ENCODE data around the gene AXL. TPM values are rescaled to one million over a fixed set of nuclear protein-coding genes. Genes with fewer than 3 reads are reported as not detected.

Gene AXL
- total and polyA plus RNA-seq, 2 of the 13 experiments (the other 11 are each of a cell fraction or from before 2014, with no cell fraction given) = 0.71 to 5.9 TPM

DNA sequence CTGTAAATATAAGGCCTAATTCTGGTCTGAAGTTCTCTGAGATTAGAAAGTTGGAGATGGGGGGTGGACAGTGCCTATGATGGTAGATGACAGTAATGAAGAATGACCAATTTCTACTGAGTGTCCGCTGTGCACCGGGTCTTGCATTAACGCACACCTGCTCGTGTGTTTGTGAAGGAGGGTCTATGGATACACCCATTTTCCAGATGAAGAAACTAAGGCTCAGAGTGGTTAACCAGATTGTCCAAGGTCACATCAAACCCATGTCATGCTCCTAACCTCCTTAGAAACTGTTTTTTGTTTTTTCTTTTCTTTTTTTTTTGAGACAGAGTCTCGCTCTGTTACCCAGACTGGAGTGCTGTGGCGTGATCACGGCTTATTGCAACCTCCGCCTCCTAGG, 13.7 kb downstream of the AXL start:
- H2AFZ ChIP-seq (ENCODE audit: low read length) = no peak overlapping the region
- intact Hi-C loops (cut with micrococcal nuclease; ENCODE audit: unreplicated experiment) = no loop called here
- no peak overlapping the region for H3K9ac ChIP-seq (ENCODE audit: insufficient read depth, low read depth, low read length)
- no peaks in the 10 kb centered on the region for H3K9me3 ChIP-seq (ENCODE audit: low read length)
- ChIA-PET POLR2A (no interaction called here), CTCF (ENCODE audit: low intra/inter-chr PET ratio, low total read pairs) (no interaction called here)
- H3K4me1 ChIP-seq (ENCODE audit: insufficient read depth, low read length) = peaks cover 14% of the 10 kb centered on the region
- no peak overlapping the region for H3K4me3 ChIP-seq (replicated peaks in 1 of 3; ENCODE audit: insufficient read depth in 1 of 3, low read depth in 2 of 3, low read length in 3 of 3)
- no TSS peak for BruUV-seq (replicated peaks)
- no peak for DNase-seq (ENCODE audit: low spot score)
- H3K79me2 ChIP-seq (ENCODE audit: insufficient read depth, low read length) = no peaks in the 10 kb centered on the region
- H4K20me1 ChIP-seq (ENCODE audit: insufficient read depth, low read length) = no peaks in the 10 kb centered on the region
- TF ChIP-seq AGO2 (optimal IDR thresholded peaks at IDR 0.05; ENCODE audit: low read depth, low read length) (no peak), MZF1 (CRISPR knock-in tag; IDR thresholded peaks at IDR 0.05; ENCODE audit: borderline replicate concordance) (no peak), ZNF629 (CRISPR knock-in tag; conservative IDR thresholded peaks at IDR 0.05) (peak; percentile 72), SSRP1 (CRISPR knock-in tag; IDR thresholded peaks at IDR 0.05) (no peak)
- WGBS (ENCODE audit: low lambda C conversion rate) = 96% methylated on average over 8 of the region's 8 CpGs
- H3K27me3 ChIP-seq (ENCODE audit: control insufficient read depth in 1 of 2, insufficient read depth in 2 of 2, low read length in 2 of 2) = no peaks in the 10 kb centered on the region
- H3K27ac ChIP-seq (ENCODE audit: extremely low read length, insufficient read depth, low read length) = no peak overlapping the region
- H3K4me2 ChIP-seq (ENCODE audit: low read depth, low read length) = no peak overlapping the region
- in situ Hi-C loops (cut with HindIII; ENCODE audit: extremely low pct_ligation_motif_present, low pct_unique_long_range_greater_than_20kb) = no loop called here
- no peak for FAIRE-seq
- H3K36me3 ChIP-seq (replicated peaks in 1 of 2; ENCODE audit: control insufficient read depth in 1 of 2, insufficient read depth in 2 of 2, low read length in 2 of 2) = no peaks in the 10 kb centered on the region
- ATAC-seq = no peak

DNA sequence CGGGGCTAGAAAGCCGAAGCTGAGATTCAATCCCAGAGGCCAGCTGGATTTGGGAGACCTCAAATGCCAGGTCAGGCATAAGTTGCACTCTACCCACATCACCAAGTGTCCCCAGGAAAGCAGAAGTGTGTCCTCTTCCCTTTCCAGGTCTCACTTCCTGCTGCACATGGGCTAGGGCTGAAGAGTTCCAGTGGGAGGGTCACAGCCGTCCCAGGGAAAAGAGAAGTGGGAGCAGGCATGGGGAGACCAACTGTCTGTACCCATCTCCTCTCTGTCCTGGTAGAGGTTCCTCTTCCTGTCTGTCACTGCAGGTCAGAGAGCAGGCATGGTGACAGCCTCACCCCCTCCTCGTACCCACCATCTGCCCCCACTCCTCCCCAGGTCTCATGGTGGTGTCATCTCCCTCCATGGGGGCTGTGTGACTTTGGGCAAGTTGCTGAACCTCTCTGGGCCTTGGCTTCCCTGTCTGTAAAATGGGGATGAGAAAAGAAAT, 14.8 kb downstream of the AXL start:
- ATAC-seq = no peak

More for the DNA sequence above, 14.8 kb downstream of the AXL start:
- intact Hi-C loops (cut with micrococcal nuclease; ENCODE audit: unreplicated experiment) = no loop called here
- Histone ChIP-seq H3K4me3 (replicated peaks in 1 of 3; ENCODE audit: insufficient read depth in 1 of 3, low read depth in 2 of 3, low read length in 3 of 3) (no peak overlapping the region), H3K36me3 (replicated peaks in 1 of 2; ENCODE audit: control insufficient read depth in 1 of 2, insufficient read depth in 2 of 2, low read length in 2 of 2) (no peaks in the 10 kb centered on the region), H3K27ac (ENCODE audit: extremely low read length, insufficient read depth, low read length) (no peak overlapping the region), H2AFZ (ENCODE audit: low read length) (no peak overlapping the region), H3K27me3 (ENCODE audit: control insufficient read depth in 1 of 2, insufficient read depth in 2 of 2, low read length in 2 of 2) (no peaks in the 10 kb centered on the region), H3K79me2 (ENCODE audit: insufficient read depth, low read length) (no peaks in the 10 kb centered on the region), H3K9me3 (ENCODE audit: low read length) (no peaks in the 10 kb centered on the region), H4K20me1 (ENCODE audit: insufficient read depth, low read length) (no peaks in the 10 kb centered on the region), H3K4me1 (ENCODE audit: insufficient read depth, low read length) (peaks cover 2% of the 10 kb centered on the region; the same call in 1 of the 2 replicates), H3K9ac (ENCODE audit: insufficient read depth, low read depth, low read length) (no peak overlapping the region), H3K4me2 (ENCODE audit: low read depth, low read length) (no peak overlapping the region)
- FAIRE-seq = no peak
- ChIA-PET CTCF (ENCODE audit: low intra/inter-chr PET ratio, low total read pairs) (no interaction called here), POLR2A (no interaction called here)
- DNase-seq (ENCODE audit: low spot score) = no peak
- TF ChIP-seq ZNF572 (CRISPR knock-in tag; IDR thresholded peaks at IDR 0.05) (no peak), ZFP36 (IDR thresholded peaks at IDR 0.05; ENCODE audit: borderline replicate concordance, low read depth, low read length, partially characterized antibody) (peak; percentile 28), MATR3 (CRISPR knock-in tag; IDR thresholded peaks at IDR 0.05) (no peak), AGO1 (IDR thresholded peaks at IDR 0.05; ENCODE audit: low read depth, low read length, poor library complexity, severe bottlenecking) (no peak), ZNF629 (CRISPR knock-in tag; conservative IDR thresholded peaks at IDR 0.05) (0 out of 2 replicates have a peak, but pooled peaks have one; percentile 15), ZNF768 (CRISPR knock-in tag; IDR thresholded peaks at IDR 0.05) (peak; percentile 96)
- in situ Hi-C loops (cut with HindIII; ENCODE audit: extremely low pct_ligation_motif_present, low pct_unique_long_range_greater_than_20kb) = no loop called here
- no TSS peak for BruUV-seq (replicated peaks)
- WGBS (ENCODE audit: low lambda C conversion rate) = 76% methylated on average over 4 of the region's 4 CpGs

Measured in HepG2 (cell line).